Motor neuron (in vitro differentiated cells): ENCODE data around the gene NAA80. TPM values are rescaled to one million over a fixed set of nuclear protein-coding genes. Genes with fewer than 3 reads are reported as not detected.

Source experiments
- total RNA-seq, 8 experiments: library from RNA; unstranded; fragments of 300-600 nt; gene quantifications; 2 replicates each; pipeline versions ENCODE4 v1.2.3 to v1.2.4, GENCODE V29; 2022

Gene NAA80
- total RNA-seq, 8 experiments from 2014 or later, result 2.7 to 8.8 (median 5.1) TPM

Other genes starting within 250 kb of the NAA80 start
- 100 to 1,000 TPM; 117 to 288 (median 144) TPM for gene RBM5, start 210.5 kb downstream of the NAA80 start, total RNA-seq
- 1 to 10 TPM in 7 of 8 experiments, under 1 TPM in 1; 0.61 to 8.5 (median 3.1) TPM for gene SEMA3F, start 144.1 kb downstream of the NAA80 start, total RNA-seq
- gene GNAT1, start 107.8 kb downstream of the NAA80 start, total RNA-seq, result under 1 TPM in 4 of 8 experiments, not detected in 4; 0.27 to 0.66 (median 0.34) TPM
- gene SLC38A3, start 94.1 kb downstream of the NAA80 start, total RNA-seq, result 1 to 10 TPM in 3 of 8 experiments, under 1 TPM in 5; 0.46 to 9.0 (median 0.85) TPM
- gene GNAI2, start 63.2 kb downstream of the NAA80 start, total RNA-seq, result 100 to 1,000 TPM in 4 of 8 experiments, 10 to 100 TPM in 4; 65.9 to 163 (median 100) TPM
- 10 to 100 TPM in 3 of 8 experiments, 1 to 10 TPM in 5; 2.0 to 20.8 (median 6.9) TPM for gene SEMA3B, start 30.3 kb downstream of the NAA80 start, total RNA-seq
- gene LSMEM2, start 20.3 kb downstream of the NAA80 start, total RNA-seq, result 1 to 10 TPM in 2 of 8 experiments, under 1 TPM in 5, not detected in 1; 0.36 to 2.6 (median 0.54) TPM
- gene IFRD2, start 7.0 kb downstream of the NAA80 start, total RNA-seq, result 100 to 1,000 TPM in 1 of 8 experiments, 10 to 100 TPM in 7; 13.3 to 111 (median 24.8) TPM
- 1 to 10 TPM; 2.0 to 4.7 (median 3.1) TPM for gene HYAL3, start within 50 bp of the NAA80 start, total RNA-seq
- gene HYAL1, start 4.2 kb upstream of the NAA80 start, total RNA-seq, result 10 to 100 TPM in 2 of 8 experiments, 1 to 10 TPM in 3, under 1 TPM in 3; 0.63 to 35.4 (median 1.2) TPM
- 10 to 100 TPM; 18.9 to 44.3 (median 27.0) TPM for gene HYAL2, start 23.3 kb upstream of the NAA80 start, total RNA-seq
- 10 to 100 TPM; 15.5 to 36.9 (median 26.1) TPM for gene TUSC2, start 28.8 kb upstream of the NAA80 start, total RNA-seq
- 10 to 100 TPM; 14.0 to 21.3 (median 18.0) TPM for gene RASSF1, start 41.4 kb upstream of the NAA80 start, total RNA-seq
- gene ZMYND10, start 46.3 kb upstream of the NAA80 start, total RNA-seq, result 10 to 100 TPM in 2 of 8 experiments, 1 to 10 TPM in 5, under 1 TPM in 1; 0.76 to 91.1 (median 2.2) TPM
- 10 to 100 TPM; 17.9 to 90.8 (median 28.9) TPM for gene NPRL2, start 51.4 kb upstream of the NAA80 start, total RNA-seq
- gene CYB561D2, start 51.5 kb upstream of the NAA80 start, total RNA-seq, result 10 to 100 TPM; 12.7 to 28.7 (median 19.0) TPM
- gene TMEM115, start 60.1 kb upstream of the NAA80 start, total RNA-seq, result 10 to 100 TPM; 17.2 to 66.1 (median 27.7) TPM
- 1 to 10 TPM; 1.7 to 8.5 (median 7.2) TPM for gene CACNA2D2, start 204.2 kb upstream of the NAA80 start, total RNA-seq